ENCODE results near the gene CDCA4. TPM values are rescaled to one million over a fixed set of nuclear protein-coding genes. Genes with fewer than 3 reads are reported as not detected.

CDCA4 gene
- total RNA-seq, 1 donor from 2014 or later = 46.9 TPM

GRCh38 chr14:105056303-105056831 lies 35.5 kb upstream of the CDCA4 start:
- H3K4me3 ChIP-seq (ENCODE audit: low read depth, low read length) = no peak overlapping the region
- no peak for DNase-seq (ENCODE audit: low read depth)
- no peak for TF ChIP-seq CTCF (conservative IDR thresholded peaks at IDR 0.05; ENCODE audit: low read depth, low read length)

GRCh38 chr14:105055736-105056302 lies 34.9 kb upstream of the CDCA4 start:
- no peak for DNase-seq (ENCODE audit: low read depth)
- no peak overlapping the region for H3K4me3 ChIP-seq (ENCODE audit: low read depth, low read length)
- no peak for TF ChIP-seq CTCF (conservative IDR thresholded peaks at IDR 0.05; ENCODE audit: low read depth, low read length)

- no peak for DNase-seq (ENCODE audit: low read depth)
Measured at GRCh38 chr14:105055334-105055733, 34.5 kb upstream of the CDCA4 start.

GRCh38 chr14:105053996-105054395 lies 33.1 kb upstream of the CDCA4 start:
- no peak for DNase-seq (ENCODE audit: low read depth)
- no peak overlapping the region for H3K4me3 ChIP-seq (ENCODE audit: low read depth, low read length)
- TF ChIP-seq CTCF (conservative IDR thresholded peaks at IDR 0.05; ENCODE audit: low read depth, low read length) = no peak

More at GRCh38 chr14:105055334-105055733, 34.5 kb upstream of the CDCA4 start:
- no peak for TF ChIP-seq CTCF (conservative IDR thresholded peaks at IDR 0.05; ENCODE audit: low read depth, low read length)
- H3K4me3 ChIP-seq (ENCODE audit: low read depth, low read length) = no peak overlapping the region

GRCh38 chr14:105053421-105053820 lies 32.5 kb upstream of the CDCA4 start:
- no peak overlapping the region for H3K4me3 ChIP-seq (ENCODE audit: low read depth, low read length)
- TF ChIP-seq CTCF (conservative IDR thresholded peaks at IDR 0.05; ENCODE audit: low read depth, low read length) = no peak
- no peak for DNase-seq (ENCODE audit: low read depth)

GRCh38 chr14:105052110-105052458 lies 31.2 kb upstream of the CDCA4 start:
- no peak for TF ChIP-seq CTCF (conservative IDR thresholded peaks at IDR 0.05; ENCODE audit: low read depth, low read length)
- no peak for DNase-seq (ENCODE audit: low read depth)
- H3K4me3 ChIP-seq (ENCODE audit: low read depth, low read length) = no peak overlapping the region
